ENCODE data around the gene IL3.

GRCh38 chr5:132023258-132024116, 37.0 kb upstream of the IL3 start:
- TF ChIP-seq CTCF (IDR thresholded peaks at IDR 0.05), result no peak
- no peak for TF ChIP-seq POLR2A (IDR thresholded peaks at IDR 0.05)
- TF ChIP-seq EP300 (IDR thresholded peaks at IDR 0.05), result no peak
